Stimulated activated CD4-positive, alpha-beta T cell treated with anti-CD3 and anti-CD28 coated beads, Interleukin-12 subunit alpha, Interleukin-12 subunit beta, amount 100 ng/mL, for 48 hours (primary cell): ENCODE measurements around the gene PRAMEF10.
"Not testable (repeated sequence)": the region's sequence is repeated elsewhere in the genome, so short reads cannot be mapped to it uniquely, and the experiment has no call there.

Source experiments
- DNase-seq, 3 donors: peaks; one replicate each; pipeline ENCODE4 v3.0.0-alpha.2; 2020; ENCODE audit warnings: low read depth in 2 of 3, low spot score in 1 of 3

The PRAMEF10 gene

GRCh38 chr1:12898170-12898569 lies at the start of gene PRAMEF10:
PRAMEF10 (minus strand) TSS chr1:12898270; CDS start chr1:12895847, 2,423 bp downstream.
- DNase-seq = not testable (repeated sequence)

- DNase-seq = not testable (repeated sequence)
These were observed 49.4 kb upstream of the PRAMEF10 start, which contains the start of gene PRAMEF6 for GRCh38 chr1:12947480-12947879. PRAMEF6 (minus strand) TSS chr1:12947580; CDS start chr1:12942518, 5,062 bp downstream.

- not testable (repeated sequence) for DNase-seq
These were observed 26.3 kb upstream of the PRAMEF10 start for GRCh38 chr1:12924368-12924767.

GRCh38 chr1:12921749-12922148 lies 23.7 kb upstream of the PRAMEF10 start:
- DNase-seq = not testable (repeated sequence)

GRCh38 chr1:12916310-12916709 lies 18.2 kb upstream of the PRAMEF10 start, which contains the start of gene PRAMEF7:
PRAMEF7 (plus strand) TSS chr1:12916610; CDS start chr1:12917693, 1,083 bp downstream.
- not testable (repeated sequence) for DNase-seq

GRCh38 chr1:12903793-12904572 lies 5.9 kb upstream of the PRAMEF10 start:
- DNase-seq = not testable (repeated sequence)

GRCh38 chr1:12899186-12899585 lies 1.1 kb upstream of the PRAMEF10 start:
- not testable (repeated sequence) for DNase-seq

- DNase-seq = not testable (repeated sequence)
These were observed 12.0 kb downstream of the PRAMEF10 start, which contains the start of gene PRAMEF4 for GRCh38 chr1:12886101-12886500. PRAMEF4 (minus strand) TSS chr1:12886201; CDS start chr1:12883394, 2,807 bp downstream.

GRCh38 chr1:12878453-12878852 lies 19.6 kb downstream of the PRAMEF10 start:
- not testable (repeated sequence) for DNase-seq

- DNase-seq = not testable (repeated sequence)
These were observed 34.8 kb downstream of the PRAMEF10 start for GRCh38 chr1:12863131-12863880.

GRCh38 chr1:12856786-12857185 lies 41.3 kb downstream of the PRAMEF10 start, which contains the start of gene PRAMEF2:
PRAMEF2 (plus strand) TSS chr1:12857086; CDS start chr1:12859010, 1,924 bp downstream.
- DNase-seq = not testable (repeated sequence)

GRCh38 chr1:12851779-12852178 lies 46.3 kb downstream of the PRAMEF10 start:
- DNase-seq = no peak

GRCh38 chr1:12848620-12849019 lies 49.5 kb downstream of the PRAMEF10 start, which contains the start of gene HNRNPCL1:
HNRNPCL1 (minus strand) TSS chr1:12848720; CDS start chr1:12848289, 431 bp downstream.
- DNase-seq = not testable (repeated sequence)
